Hippocampal formation (tissue), 2 donors: ENCODE data around the gene RPP25.

ENCODE experiments used
- DNase-seq, 2 donors: peaks; one replicate each; lab custom pipeline; 2025; lab: John Stamatoyannopoulos, UW

The RPP25 gene, protein sequence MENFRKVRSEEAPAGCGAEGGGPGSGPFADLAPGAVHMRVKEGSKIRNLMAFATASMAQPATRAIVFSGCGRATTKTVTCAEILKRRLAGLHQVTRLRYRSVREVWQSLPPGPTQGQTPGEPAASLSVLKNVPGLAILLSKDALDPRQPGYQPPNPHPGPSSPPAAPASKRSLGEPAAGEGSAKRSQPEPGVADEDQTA

DNA sequence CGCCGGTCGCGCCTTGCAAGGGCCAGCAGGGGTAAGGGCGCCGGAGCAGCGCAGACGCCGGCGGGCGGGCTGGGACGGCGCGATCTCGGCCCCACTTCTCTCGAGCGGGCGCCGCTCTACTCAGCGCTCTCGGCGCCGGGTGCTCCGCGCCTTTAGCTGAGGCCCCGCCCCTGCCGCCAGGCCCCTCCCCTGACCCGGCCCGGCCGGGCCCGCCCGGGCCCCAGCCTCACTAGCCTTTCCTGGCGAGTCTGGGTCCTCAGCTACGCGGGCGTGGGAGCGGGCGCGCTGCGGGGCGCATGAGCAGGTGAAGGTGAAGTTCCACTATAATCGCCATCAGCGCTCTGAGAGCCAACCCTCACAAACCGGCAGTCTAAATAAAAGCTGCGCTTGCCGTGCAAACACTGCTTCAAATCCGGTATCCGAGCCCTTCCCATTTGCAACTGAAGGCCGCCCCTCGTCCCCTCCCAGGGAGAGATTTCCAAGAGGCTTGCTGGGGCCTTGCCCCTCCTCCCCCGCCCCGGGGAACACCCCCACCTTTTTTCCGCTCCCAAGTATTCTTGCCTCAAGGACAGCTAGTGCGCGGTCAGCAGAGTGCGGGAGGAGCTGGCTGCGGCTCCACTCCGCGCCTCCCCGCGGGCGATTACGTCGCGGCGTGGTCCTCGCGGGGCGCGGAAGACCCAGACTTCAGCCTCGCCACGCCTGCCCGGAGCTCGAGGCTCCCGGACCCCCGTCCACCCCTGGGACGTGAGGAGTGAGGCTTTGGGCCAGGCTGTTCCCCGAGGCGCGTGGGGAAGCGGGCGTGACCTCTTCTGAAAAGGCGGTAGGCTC, at the start of gene RPP25:
Gene RPP25, minus strand, starts transcription at position 125 of the 828 bp plus-strand sequence. CDS start 189 bp downstream, outside the sequence.
- peak; percentile 28 to 58 for DNase-seq

- DNase-seq: no peak
Measured at GRCh38 chr15:75002398-75002797, 45.8 kb upstream of the RPP25 start.

- DNase-seq: no peak
Measured at GRCh38 chr15:75001310-75001709, 44.7 kb upstream of the RPP25 start.

GRCh38 chr15:74997543-74997942, 41.0 kb upstream of the RPP25 start:
- no peak for DNase-seq

DNA sequence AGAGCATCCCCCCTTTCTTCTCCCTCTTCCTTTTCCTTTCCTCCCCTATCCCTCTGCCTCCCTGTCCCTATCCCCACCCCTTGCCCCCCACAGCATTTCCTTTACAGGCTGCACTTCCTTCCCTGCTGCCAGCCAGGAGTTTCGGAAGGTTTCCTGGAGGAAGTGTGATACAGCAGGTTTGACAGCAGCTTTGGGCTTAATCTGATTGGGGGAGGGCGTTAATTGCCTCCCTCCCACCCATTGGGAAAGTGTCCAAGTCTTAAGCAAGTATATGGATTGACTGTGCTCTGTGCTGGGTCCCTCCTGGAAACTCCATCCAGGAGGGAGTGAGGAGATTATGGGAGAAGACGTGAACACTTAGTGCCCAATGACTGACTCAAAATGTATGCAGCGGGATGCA, 40.6 kb upstream of the RPP25 start:
- no peak for DNase-seq

DNA sequence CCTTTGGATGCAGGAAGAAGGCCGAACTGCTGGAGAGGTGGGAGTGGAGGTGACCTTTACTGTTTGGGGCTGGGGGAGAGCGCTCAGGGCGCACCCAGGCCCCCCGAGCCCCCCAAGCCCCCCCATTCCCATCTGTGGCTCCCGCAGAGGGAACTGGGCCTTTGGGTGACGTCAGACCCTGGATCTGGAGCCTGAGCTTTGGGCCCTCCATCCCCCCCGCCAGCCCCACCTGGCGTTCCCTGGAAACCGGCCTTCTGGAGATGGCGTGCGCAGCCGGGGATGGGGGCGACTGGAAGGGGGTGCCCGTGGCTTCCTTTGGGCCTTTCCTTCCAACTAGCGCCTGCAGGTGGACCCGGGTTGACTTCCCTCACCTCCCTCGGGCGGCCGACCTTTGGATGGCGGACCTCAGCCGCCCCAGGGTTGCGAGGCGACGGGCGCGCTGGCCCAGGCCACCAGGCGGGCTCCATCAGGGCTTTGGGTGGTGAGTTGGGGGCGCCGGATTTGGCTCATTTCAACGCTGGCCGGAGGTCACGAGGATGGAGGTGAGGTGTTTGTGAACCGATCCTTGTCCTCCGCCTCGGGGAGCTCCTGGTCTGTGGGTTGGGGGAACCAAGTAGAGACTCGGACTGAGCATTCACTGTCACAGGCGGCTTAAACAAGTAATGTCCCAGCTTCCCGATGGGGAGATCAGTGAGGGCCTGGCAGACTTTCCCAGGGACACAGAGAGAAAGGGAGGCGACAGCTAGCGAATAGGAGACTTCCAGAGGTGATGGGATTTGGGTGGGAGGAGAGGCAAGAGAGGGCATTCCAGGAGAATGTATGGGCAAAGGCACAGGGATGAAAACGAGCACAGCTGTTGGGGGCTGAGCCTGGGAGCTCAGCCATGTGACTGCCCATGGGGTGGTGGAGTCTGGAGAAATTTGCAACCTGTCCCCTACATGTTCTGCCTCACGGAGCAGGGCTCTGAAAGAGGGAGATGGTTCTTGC, 39.5 kb upstream of the RPP25 start:
- no peak for DNase-seq

- peak; percentile 89 to 94 for DNase-seq
Measured at GRCh38 chr15:74995182-74995778, 38.7 kb upstream of the RPP25 start, which contains the start of gene SCAMP5. TSS of gene SCAMP5 (plus strand) at chr15:74995563. CDS start at chr15:75011840, 16,277 bp downstream.

DNA sequence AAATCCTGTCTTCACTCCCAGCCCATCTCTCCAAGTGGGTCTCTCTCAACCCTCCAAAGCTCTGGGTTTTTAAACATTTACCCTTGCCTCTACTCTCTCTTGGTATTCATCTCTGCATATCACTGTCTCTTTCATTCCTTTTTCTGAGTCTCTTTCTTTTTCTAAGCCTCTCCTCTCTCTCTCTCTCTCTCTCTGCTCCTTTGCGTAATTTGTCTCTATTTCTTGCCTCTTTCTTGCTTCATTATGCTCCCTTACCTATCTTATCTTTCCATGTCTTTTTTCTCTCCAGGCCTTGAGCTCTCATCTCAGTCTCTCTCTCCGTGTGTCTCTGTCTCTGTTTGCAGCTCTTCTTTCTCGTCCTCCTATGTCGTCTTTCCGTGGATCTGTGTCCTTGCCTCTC, 38.1 kb upstream of the RPP25 start:
- no peak for DNase-seq

DNA sequence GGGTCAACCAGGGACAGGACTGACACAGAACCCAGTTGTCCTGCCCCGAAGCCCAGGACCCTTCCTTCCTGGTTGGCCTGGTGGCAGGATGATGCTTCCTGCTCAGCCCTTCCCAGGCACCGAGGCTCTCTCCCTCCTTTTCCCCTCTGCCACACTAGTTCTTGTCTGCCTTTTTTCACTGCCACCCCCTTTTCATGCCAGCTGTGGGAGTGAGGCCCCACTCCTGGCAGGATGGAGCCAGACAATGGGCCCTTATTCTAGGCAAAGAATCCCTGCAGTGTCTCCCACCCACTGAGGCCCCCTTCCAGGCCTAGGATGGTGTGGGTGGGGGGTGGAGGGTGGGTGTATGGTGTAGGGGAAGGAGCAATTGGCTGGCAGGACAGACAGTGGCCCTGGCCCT, 37.7 kb upstream of the RPP25 start:
- peak; percentile 38 to 49 for DNase-seq

DNA sequence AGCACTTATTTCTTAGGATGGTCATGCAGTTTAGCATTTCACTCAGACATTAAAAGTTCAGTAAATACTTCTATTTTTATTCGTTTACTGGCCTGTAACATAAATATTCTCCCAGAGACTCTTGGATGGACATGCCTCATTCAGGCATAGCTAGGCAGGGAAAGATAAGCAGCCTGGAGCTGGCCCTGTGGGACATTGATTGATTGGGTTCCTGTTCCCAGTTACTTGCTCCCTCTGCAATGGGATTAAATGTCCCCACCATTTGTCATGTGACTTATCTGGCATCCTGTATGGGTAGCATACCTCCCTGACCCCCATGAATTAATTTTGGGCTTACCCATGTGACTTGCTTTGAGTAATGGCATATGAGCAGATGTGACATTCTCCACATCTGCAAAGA, 36.0 kb upstream of the RPP25 start:
- DNase-seq: no peak

GRCh38 chr15:74989527-74989926, 33.0 kb upstream of the RPP25 start:
- DNase-seq: no peak

- no peak for DNase-seq
Measured at GRCh38 chr15:74988007-74988800, 31.6 kb upstream of the RPP25 start.

GRCh38 chr15:74983725-74984231, 27.2 kb upstream of the RPP25 start:
- DNase-seq: no peak

GRCh38 chr15:74982183-74982582, 25.6 kb upstream of the RPP25 start:
- no peak for DNase-seq

DNA sequence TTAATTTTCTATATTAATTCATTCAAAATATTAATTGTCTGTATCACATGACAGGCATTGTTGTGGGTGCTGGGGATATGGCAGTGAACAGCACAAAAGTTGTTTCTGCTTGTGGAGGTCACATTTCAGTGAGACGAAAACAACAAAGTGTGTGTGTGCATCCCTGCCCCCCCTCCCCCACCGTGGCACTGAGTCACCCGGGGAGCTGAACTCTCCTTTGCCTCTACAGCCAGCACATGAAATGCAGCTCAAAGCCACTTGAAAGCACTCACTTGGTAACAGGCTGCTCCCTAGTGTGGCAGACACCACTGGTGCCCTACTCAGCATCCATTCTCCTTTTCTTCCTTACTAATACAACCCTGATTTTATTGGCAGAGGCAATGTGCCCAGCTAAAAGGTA, 21.9 kb upstream of the RPP25 start:
- no peak for DNase-seq

- no peak for DNase-seq
Measured at GRCh38 chr15:74978077-74978476, 21.5 kb upstream of the RPP25 start.

DNA sequence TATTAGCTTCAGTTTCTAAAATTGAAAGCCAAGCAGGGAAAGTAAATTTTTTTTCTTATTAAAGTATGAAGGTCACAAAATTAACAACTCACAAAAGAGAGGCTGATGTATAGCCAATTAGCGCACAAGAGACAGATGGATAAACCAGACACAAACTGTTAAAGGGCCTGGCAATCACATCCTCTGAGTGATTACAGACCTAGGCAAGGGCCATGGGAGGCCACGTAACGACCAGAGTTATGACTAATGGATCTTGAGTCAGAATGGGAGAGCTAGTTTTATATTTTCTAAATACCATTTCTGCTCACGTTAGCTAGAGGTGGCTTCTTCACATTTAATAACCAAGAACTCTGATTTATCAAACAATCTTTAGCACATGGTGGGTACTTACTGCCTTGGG, 21.0 kb upstream of the RPP25 start:
- no peak for DNase-seq

DNA sequence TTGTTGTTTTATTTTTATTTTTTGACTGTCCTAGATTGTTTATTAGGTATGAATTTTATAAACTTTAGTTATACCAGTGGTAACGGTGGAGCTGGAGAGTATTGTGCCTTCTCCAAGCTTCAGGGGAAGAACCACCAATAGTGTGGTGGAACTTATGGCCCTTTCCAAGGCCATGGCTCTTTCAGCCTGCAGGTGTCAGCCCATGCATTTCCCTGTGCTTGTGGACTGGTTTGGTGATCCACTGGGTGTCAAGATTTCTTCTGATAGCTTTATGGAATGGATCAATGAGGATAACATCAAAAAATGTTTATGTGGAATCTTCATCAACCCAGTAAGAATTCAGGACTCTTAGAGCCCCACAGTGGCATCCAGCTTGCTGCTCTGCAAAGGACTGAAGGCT, 19.6 kb upstream of the RPP25 start:
- DNase-seq: no peak

GRCh38 chr15:74967670-74968069, 11.1 kb upstream of the RPP25 start:
- DNase-seq: no peak

DNA sequence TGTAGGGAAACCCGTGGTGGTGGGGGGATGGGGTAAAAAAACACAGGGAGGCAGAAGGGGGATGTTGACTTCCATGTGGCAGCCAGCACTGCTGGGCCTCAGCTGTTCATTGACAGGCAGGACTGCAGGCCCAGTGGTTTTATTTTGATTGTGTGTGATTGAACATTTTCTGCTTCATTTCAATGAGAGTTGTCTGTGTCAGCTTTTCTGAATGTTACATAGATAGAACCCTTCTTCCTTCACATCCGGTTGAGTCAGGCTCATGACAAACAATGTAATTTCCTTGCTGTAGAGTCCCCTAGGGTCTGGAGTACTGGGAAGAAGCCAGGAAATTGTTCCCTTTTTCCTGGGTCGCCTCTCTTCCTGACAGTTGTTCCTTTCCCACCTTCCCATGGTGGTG, 8.2 kb upstream of the RPP25 start:
- DNase-seq: no peak

DNA sequence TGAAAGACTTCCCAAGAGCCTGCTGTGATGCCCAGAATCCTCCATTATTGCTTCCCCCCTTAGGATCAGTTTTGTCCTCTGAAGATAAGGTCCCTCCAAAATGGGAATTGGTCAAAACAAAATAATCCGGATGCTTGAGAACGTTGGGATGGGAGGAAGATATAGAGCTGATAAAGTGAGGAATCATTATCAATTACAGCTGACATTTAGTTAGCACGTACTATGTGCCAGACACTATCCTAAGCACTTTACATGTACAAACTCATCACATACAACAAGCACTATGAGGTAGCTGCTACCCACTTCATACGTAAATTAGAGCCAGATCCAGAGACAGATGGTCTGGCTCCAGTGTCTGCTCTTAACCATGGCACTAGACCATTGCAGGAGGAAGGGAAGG, 6.6 kb upstream of the RPP25 start:
- no peak for DNase-seq
